Muscle layer of colon (tissue), 2 donors: Measurements from ENCODE around the gene KLHL28.
A peak's percentile ranks its signal among the peaks of the same experiment; 100 is the strongest.

Source experiments
- H3K27ac ChIP-seq: one replicate; pipeline ENCODE4 v1.7.0; 2013; ENCODE audit warnings: low read depth, mild to moderate bottlenecking, low read length, moderate library complexity
- H3K27me3 ChIP-seq, 2 donors: one replicate each; pipeline ENCODE4 v1.7.0; 2013; ENCODE audit warnings: low read length in 2 of 2, mild to moderate bottlenecking in 2 of 2; ENCODE audit not compliant: insufficient read depth in 2 of 2, control insufficient read depth in 1 of 2
- H3K36me3 ChIP-seq: one replicate; pipeline ENCODE4 v1.7.0; 2013; ENCODE audit warnings: mild to moderate bottlenecking, low read length; ENCODE audit not compliant: insufficient read depth
- H3K4me1 ChIP-seq: one replicate; pipeline ENCODE4 v1.7.0; 2013; ENCODE audit warnings: mild to moderate bottlenecking, low read length; ENCODE audit not compliant: insufficient read depth
- H3K4me3 ChIP-seq, 2 donors: one replicate each; pipeline ENCODE4 v1.7.0; 2013; ENCODE audit warnings: low read length in 2 of 2, low read depth in 1 of 2, mild to moderate bottlenecking in 1 of 2, moderate library complexity in 1 of 2
- H3K9ac ChIP-seq: one replicate; pipeline ENCODE4 v1.7.0; 2013; ENCODE audit warnings: low read length
- H3K9me3 ChIP-seq: one replicate; pipeline ENCODE4 v1.7.0; 2013; ENCODE audit warnings: mild to moderate bottlenecking, low read length
- donor health status: abdominal sarcoma.
- donor health status: Adenocarcinoma of cecum.

The KLHL28 gene, protein sequence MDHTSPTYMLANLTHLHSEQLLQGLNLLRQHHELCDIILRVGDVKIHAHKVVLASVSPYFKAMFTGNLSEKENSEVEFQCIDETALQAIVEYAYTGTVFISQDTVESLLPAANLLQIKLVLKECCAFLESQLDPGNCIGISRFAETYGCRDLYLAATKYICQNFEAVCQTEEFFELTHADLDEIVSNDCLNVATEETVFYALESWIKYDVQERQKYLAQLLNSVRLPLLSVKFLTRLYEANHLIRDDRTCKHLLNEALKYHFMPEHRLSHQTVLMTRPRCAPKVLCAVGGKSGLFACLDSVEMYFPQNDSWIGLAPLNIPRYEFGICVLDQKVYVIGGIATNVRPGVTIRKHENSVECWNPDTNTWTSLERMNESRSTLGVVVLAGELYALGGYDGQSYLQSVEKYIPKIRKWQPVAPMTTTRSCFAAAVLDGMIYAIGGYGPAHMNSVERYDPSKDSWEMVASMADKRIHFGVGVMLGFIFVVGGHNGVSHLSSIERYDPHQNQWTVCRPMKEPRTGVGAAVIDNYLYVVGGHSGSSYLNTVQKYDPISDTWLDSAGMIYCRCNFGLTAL

DNA sequence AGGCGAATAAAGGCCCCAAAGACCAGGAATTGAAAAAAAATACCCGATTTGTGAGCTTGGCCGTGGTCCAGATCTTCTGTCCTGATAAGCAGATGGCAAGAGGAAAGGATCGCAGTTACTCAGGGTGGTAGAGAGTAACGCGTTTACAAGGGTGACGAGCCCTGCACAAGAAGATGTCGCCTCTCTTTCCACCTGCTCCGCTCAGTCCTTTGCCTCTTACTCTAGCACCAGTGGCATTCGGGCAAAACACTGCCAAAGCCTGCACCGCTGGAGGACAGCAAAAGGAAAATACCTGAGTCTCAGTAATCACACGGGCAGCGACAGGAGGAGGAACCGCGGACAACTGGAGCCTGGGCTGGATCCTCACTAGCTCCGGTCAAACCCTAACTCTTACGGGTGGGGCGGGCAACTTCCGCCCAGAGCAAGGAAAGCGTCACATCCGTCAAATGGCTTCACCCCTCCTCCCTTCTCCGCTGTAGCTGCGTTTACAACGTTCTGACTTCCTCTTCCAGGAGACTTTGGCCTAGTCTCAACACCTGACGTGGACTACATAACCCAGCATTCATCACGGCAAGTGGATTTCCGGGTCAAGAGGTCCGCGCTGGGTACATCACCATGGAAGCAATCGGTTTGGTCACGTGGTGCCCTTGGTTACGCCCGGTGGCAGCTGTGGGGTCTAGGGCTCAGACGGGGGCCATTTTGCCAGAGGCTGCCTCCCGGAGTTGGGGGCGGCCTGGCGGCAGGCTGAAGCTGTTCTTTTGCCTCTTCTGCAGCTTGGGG lies at the start of gene KLHL28, which contains the start of gene TOGARAM1:
TSS of gene KLHL28 (minus strand) at position 394 of the 780 bp plus-strand sequence. CDS start 16,019 bp downstream, outside the sequence.
TSS of gene TOGARAM1 (plus strand) at position 637 of the 780 bp plus-strand sequence. CDS start 232 bp downstream, outside the sequence.
- Histone ChIP-seq H3K9ac (peak within 1 kb of the TSS; percentile 77), H3K27me3 (no peaks in the 10 kb centered on the region), H3K4me1 (peaks cover 39% of the 10 kb centered on the region), H3K4me3 (peak within 1 kb of the TSS; percentile 66 to 93), H3K36me3 (no peaks in the 10 kb centered on the region), H3K9me3 (no peaks in the 10 kb centered on the region), H3K27ac (peak within 1 kb of the TSS; percentile 88)

DNA sequence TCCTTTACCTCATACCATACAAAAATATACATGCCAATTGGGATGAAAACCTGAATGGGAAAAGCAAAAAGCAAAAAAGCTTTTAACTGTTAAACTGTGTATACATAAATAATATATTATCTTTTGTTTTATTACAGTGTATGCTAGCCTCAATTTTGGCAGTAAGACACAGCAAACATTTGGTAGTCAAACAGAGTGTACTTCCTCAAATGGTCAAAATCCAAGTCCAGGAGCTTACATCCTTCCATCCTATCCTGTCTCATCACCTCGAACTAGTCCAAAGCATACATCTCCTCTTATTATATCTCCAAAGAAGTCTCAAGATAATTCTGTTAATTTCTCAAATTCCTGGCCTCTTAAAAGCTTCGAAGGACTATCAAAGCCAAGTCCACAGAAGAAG lies 42.2 kb upstream of the KLHL28 start:
- Histone ChIP-seq H3K27me3 (no peaks in the 10 kb centered on the region), H3K27ac (no peak overlapping the region), H3K4me3 (no peak overlapping the region), H3K9me3 (no peaks in the 10 kb centered on the region), H3K9ac (no peak overlapping the region), H3K4me1 (no peaks in the 10 kb centered on the region), H3K36me3 (peaks cover 9% of the 10 kb centered on the region)

DNA sequence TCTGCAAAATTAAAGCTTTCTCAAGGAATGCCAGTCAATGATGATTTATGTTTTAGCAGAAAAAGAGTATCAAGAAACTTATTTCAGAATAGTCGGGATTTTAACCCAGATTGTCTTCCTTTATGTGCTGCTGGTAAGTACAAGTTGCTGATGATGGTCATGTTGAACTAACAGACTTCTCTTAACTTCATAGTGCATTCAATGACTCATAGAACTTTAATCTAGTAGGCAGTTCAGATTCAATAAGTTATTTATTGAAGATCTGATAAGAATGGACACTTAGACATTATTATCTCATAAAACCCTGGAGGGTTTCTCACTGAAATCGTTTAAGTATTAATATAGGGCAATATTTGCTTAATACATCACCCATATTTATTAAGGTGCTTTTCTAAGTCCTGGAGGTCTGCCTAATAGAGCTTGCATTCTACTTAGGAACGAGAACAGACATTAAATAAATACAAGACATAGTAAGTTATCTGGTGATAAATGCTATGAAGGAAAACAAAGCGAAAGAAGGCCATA lies 34.1 kb upstream of the KLHL28 start:
- Histone ChIP-seq H3K4me3 (no peak overlapping the region), H3K27me3 (no peaks in the 10 kb centered on the region), H3K36me3 (peaks cover 4% of the 10 kb centered on the region), H3K9ac (no peak overlapping the region), H3K9me3 (no peaks in the 10 kb centered on the region), H3K4me1 (no peaks in the 10 kb centered on the region), H3K27ac (no peak overlapping the region)

DNA sequence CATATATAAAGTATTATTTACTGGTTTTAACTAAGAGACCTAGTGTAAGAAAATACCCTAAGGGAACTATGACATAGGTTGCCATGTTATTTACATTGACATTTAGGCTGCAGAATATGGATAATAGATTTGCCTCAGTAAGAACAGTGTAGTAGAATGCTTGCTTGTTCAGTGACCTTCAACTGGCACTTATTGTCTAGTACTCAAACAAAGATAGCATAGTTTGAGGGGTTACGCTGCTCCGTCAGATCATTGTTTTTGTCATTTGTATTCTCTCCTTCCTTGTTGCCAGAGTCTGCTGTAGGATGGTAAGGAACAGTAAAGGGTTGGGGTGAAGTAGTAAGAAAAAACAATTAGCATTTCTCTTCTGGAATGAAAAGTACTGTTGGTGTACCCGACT lies 33.4 kb upstream of the KLHL28 start:
- Histone ChIP-seq H3K4me3 (no peak overlapping the region), H3K27ac (no peak overlapping the region), H3K36me3 (peaks cover under 1% of the 10 kb centered on the region), H3K9me3 (no peaks in the 10 kb centered on the region), H3K9ac (no peak overlapping the region), H3K27me3 (no peaks in the 10 kb centered on the region), H3K4me1 (no peaks in the 10 kb centered on the region)

DNA sequence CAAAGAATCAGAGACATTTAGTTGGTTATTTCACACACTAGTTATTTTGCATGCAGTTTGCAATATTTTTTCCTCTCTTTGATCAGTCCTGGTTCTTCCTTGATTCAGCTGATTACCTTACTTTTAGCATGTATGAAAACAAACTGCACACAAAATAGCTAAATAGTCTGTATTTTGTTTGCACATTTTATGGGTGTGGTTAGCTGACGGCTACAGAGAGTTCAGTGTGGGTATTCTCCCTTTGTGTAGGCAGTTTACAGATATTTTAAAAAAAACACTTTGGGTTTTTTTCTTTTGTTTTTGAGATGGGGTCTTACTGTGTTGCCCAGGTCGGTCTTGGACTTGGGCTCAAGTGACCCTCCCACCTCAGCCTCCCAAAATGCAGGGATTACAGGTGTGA lies 28.8 kb upstream of the KLHL28 start:
- H3K27me3 ChIP-seq = no peaks in the 10 kb centered on the region
- no peak overlapping the region for H3K27ac ChIP-seq
- no peaks in the 10 kb centered on the region for H3K4me1 ChIP-seq
- H3K4me3 ChIP-seq = no peak overlapping the region
- H3K9ac ChIP-seq = no peak overlapping the region
- H3K9me3 ChIP-seq = no peaks in the 10 kb centered on the region
- no peaks in the 10 kb centered on the region for H3K36me3 ChIP-seq

DNA sequence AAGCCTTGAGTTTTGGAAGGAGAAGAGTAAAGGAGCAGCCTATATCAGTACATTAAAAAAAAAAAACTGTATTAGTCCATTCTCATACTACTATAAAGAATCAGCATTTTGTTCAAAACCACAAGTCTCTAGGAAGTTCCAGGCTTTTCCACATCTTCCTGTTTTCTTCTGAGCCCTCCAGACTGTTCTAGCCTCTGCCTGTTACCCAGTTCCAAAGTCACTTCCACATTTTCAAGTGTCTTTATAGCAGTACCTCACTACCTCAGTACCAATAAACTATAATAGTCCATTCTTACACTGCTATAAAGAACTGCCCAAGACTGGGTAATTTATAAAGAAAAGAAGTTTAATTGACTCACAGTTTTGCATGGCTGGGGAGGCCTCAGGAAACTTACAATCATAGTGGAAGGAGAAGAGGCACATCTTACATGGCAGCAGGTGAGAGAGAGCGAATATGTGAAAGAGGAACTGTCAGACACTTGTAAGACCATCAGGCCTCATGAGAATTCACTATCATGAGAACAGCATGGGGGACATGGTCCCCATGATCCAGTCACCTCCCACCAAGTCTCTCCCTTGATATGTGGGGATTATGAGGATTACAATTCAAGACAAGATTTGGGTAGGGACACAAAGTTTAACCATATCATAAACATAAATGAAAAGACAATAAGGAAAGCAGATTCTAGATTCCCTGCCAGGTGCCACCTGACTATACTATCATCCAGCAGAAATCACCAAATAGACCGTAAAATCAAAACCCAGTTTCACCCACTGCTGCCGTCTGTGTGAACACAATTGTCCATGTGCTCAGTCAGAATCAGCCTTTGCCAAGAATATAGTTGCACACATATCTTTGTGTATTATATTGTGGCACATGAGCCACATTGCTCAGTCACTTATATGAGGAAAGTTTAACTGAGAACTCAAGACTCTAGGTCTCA lies 28.0 kb upstream of the KLHL28 start:
- no peaks in the 10 kb centered on the region for H3K36me3 ChIP-seq
- H3K9me3 ChIP-seq = no peaks in the 10 kb centered on the region
- no peak overlapping the region for H3K27ac ChIP-seq
- no peaks in the 10 kb centered on the region for H3K4me1 ChIP-seq
- no peaks in the 10 kb centered on the region for H3K27me3 ChIP-seq
- no peak overlapping the region for H3K9ac ChIP-seq
- H3K4me3 ChIP-seq = no peak overlapping the region

DNA sequence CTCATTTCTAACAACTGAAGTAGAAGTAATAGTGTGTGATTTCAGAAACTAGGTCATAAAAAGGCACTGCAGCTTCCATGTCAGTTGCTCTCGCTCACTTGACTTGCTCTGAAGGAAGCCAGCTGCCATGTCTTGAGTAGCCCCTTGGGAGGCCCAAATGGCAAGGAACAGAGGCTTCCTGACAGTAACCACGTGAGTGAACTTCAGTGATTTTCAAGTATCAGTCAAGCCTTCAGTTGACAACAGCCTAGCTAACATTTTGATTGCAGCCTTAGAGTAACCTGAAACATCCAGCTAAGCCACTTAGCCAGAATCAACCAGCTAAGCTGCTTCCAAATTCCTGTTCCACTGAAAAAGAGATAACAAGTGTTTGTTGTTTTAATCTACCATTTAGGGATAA lies 26.9 kb upstream of the KLHL28 start:
- Histone ChIP-seq H3K27me3 (no peaks in the 10 kb centered on the region), H3K4me1 (no peaks in the 10 kb centered on the region), H3K9me3 (no peaks in the 10 kb centered on the region), H3K36me3 (no peaks in the 10 kb centered on the region), H3K4me3 (no peak overlapping the region), H3K27ac (no peak overlapping the region), H3K9ac (no peak overlapping the region)

DNA sequence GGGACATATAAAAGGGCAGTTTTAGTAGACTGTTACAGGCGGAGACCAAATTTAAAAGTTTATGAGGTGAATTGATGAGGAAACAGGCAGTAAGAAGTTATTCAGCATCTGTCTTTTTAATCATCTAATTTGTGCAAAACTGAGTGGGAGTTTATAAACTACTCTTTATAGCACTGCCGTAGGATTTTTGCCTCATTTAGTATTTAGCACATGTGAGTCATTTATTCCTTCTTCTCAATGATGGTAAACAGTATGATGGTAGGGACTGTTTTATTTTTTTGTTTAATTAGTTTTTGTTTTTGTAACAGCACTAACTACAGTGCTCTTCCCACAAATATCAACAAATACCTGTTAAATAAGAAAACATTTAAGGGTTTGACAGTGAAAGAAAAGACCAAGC lies 20.8 kb upstream of the KLHL28 start:
- Histone ChIP-seq H3K36me3 (no peaks in the 10 kb centered on the region), H3K4me1 (peaks cover 4% of the 10 kb centered on the region), H3K9ac (no peak overlapping the region), H3K4me3 (no peak overlapping the region), H3K27ac (no peak overlapping the region), H3K27me3 (no peaks in the 10 kb centered on the region), H3K9me3 (no peaks in the 10 kb centered on the region)

DNA sequence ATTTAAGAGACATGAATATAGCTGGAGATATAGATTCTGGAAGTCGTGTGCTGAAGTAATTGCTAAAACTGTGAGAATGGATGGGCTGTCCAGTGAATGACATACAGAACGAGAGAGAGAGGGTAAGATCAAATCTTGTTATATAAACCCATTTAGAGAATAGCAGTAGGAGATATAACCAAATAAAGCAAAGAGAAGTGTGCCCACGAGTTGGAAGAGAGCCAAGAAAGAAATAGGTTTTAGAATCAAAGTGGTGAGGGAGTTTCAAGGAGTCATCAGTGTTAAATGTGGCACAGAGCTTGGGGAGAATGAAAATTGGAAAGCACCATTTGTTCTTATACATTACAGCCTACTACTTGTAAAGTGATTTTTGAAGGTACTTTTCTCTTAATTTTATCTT lies 19.5 kb upstream of the KLHL28 start:
- Histone ChIP-seq H3K4me3 (no peak overlapping the region), H3K27me3 (no peaks in the 10 kb centered on the region), H3K9me3 (no peaks in the 10 kb centered on the region), H3K36me3 (no peaks in the 10 kb centered on the region), H3K27ac (no peak overlapping the region), H3K9ac (no peak overlapping the region), H3K4me1 (peaks cover 4% of the 10 kb centered on the region)

DNA sequence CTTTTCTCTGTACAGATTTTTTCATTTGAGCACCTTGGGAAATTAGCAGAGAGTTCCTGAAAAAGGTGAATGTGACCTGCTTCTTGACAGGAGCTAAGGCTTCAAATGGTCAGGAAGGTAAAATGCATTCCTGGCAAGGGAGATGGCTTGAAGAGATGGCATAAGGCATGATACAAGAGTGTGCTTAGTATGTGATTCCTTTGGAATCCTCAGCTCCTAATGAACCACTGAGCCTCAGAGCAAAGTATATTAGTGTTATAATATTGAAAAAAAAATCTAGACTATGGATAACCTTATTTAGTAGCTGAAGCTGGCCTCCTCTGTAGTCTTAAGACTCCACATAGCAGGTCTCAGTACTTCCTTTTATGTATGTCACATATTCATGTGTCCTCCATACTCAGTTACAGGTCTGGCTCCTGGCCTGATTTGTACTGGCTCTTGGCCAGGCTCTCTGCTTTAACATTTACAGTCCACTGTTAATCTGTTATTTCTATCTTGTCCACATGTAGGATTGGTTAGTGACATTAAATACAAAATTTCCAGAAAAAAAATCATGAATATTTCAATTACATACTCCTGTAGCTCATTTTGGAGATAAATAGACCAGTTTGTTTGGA lies 18.1 kb upstream of the KLHL28 start:
- Histone ChIP-seq H3K36me3 (no peaks in the 10 kb centered on the region), H3K4me3 (no peak overlapping the region), H3K9me3 (no peaks in the 10 kb centered on the region), H3K9ac (no peak overlapping the region), H3K27me3 (no peaks in the 10 kb centered on the region), H3K4me1 (peaks cover 4% of the 10 kb centered on the region), H3K27ac (no peak overlapping the region)
